ENCODE results near the gene RGS7. TPM values are rescaled to one million over a fixed set of nuclear protein-coding genes. Genes with fewer than 3 reads are reported as not detected.

Gene RGS7
- polyA plus RNA-seq, 1 donor (not counting 4 experiments of a cell fraction or from before 2014, with no cell fraction given): not detected

DNA sequence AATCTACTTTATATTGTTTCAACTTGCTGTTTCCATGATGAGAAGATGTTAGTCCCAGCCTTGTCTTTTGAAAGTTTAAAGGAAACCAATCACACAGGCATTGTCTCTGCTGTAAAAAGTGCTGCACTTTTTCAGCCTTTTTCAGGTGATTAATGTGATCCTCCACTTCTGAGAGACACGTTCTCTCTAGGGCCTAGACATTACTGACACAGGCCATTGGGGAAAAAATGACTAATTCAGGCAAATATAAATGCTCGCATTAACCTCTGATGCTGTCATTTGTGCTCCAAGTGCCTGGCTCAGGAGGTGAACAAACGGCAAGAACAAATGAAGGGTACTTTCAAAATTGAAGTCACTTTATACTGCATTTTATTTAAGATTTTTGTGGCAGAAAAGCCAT lies 32.4 kb upstream of the RGS7 start:
- Histone ChIP-seq H3K4me2 (ENCODE audit: control insufficient read depth, extremely low read depth, insufficient read depth, low read depth, low read length) (no peak overlapping the region), H3K9me3 (ENCODE audit: control insufficient read depth, low read depth, low read length) (no peaks in the 10 kb centered on the region), H4K20me1 (ENCODE audit: control insufficient read depth, extremely low read depth, insufficient read depth, low read length) (no peaks in the 10 kb centered on the region), H3K79me2 (ENCODE audit: control insufficient read depth, insufficient read depth, low read length) (no peaks in the 10 kb centered on the region), H3K27ac (ENCODE audit: control insufficient read depth, insufficient read depth, low read length) (no peak overlapping the region), H3K27me3 (ENCODE audit: control insufficient read depth, extremely low read depth, insufficient read depth, low read length) (no peaks in the 10 kb centered on the region), H2AFZ (ENCODE audit: control insufficient read depth, low read length) (no peak overlapping the region), H3K9me1 (ENCODE audit: control insufficient read depth, extremely low read depth, insufficient read depth, low read length) (no peaks in the 10 kb centered on the region), H3K4me3 (ENCODE audit: control insufficient read depth in 2 of 3, extremely low read depth in 1 of 3, insufficient read depth in 2 of 3, low read depth in 1 of 3, low read length in 3 of 3) (no peak overlapping the region), H3K36me3 (ENCODE audit: control insufficient read depth in 2 of 2, extremely low read depth in 1 of 2, insufficient read depth in 2 of 2, low read length in 2 of 2) (no peaks in the 10 kb centered on the region), H3K4me1 (ENCODE audit: control insufficient read depth, extremely low read depth, insufficient read depth, low read length) (no peaks in the 10 kb centered on the region), H3K9ac (ENCODE audit: control insufficient read depth, extremely low read depth, insufficient read depth, low read length) (no peak overlapping the region)
- TF ChIP-seq, protein P1, sequence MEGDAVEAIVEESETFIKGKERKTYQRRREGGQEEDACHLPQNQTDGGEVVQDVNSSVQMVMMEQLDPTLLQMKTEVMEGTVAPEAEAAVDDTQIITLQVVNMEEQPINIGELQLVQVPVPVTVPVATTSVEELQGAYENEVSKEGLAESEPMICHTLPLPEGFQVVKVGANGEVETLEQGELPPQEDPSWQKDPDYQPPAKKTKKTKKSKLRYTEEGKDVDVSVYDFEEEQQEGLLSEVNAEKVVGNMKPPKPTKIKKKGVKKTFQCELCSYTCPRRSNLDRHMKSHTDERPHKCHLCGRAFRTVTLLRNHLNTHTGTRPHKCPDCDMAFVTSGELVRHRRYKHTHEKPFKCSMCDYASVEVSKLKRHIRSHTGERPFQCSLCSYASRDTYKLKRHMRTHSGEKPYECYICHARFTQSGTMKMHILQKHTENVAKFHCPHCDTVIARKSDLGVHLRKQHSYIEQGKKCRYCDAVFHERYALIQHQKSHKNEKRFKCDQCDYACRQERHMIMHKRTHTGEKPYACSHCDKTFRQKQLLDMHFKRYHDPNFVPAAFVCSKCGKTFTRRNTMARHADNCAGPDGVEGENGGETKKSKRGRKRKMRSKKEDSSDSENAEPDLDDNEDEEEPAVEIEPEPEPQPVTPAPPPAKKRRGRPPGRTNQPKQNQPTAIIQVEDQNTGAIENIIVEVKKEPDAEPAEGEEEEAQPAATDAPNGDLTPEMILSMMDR (optimal IDR thresholded peaks at IDR 0.05 in 1 of 3, IDR thresholded peaks at IDR 0.05 in 1 of 3, conservative IDR thresholded peaks at IDR 0.05 in 1 of 3; ENCODE audit: extremely low read depth in 1 of 3, insufficient read depth in 2 of 3, low read length in 3 of 3): no peak
- TF ChIP-seq EZH2 (IDR thresholded peaks at IDR 0.05; ENCODE audit: low read length): no peak
- dilution Hi-C loops (cut with MboI; ENCODE audit: extremely low pct_ligation_motif_present, low sequenced_read_pairs): no loop called here
- FAIRE-seq (no peak), DNase-seq (ENCODE audit: low read depth, low spot score) (no peak)

DNA sequence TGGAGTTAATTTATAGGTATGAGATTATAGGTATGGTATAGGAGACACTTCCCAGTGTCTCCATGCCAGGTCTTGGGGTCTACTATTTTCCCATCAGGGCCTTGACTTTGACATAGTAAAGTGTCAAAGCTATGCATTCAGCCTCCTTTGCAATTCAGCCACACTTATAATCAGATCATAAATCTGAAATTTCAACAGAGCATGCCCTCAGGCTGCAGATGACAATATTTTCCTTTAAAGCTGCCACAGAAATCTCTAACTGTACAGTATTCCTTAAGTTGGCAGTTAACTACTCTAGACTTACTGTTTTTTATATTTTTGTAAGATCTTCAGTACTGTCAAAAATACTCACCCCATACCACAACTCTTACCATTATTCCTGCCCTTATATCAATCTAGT lies 30.2 kb upstream of the RGS7 start:
- Histone ChIP-seq H3K9me1 (ENCODE audit: control insufficient read depth, extremely low read depth, insufficient read depth, low read length) (no peaks in the 10 kb centered on the region), H3K9ac (ENCODE audit: control insufficient read depth, extremely low read depth, insufficient read depth, low read length) (no peak overlapping the region), H3K27me3 (ENCODE audit: control insufficient read depth, extremely low read depth, insufficient read depth, low read length) (no peaks in the 10 kb centered on the region), H3K4me3 (ENCODE audit: control insufficient read depth in 2 of 3, extremely low read depth in 1 of 3, insufficient read depth in 2 of 3, low read depth in 1 of 3, low read length in 3 of 3) (no peak overlapping the region), H3K79me2 (ENCODE audit: control insufficient read depth, insufficient read depth, low read length) (no peaks in the 10 kb centered on the region), H3K4me2 (ENCODE audit: control insufficient read depth, extremely low read depth, insufficient read depth, low read depth, low read length) (no peak overlapping the region), H3K9me3 (ENCODE audit: control insufficient read depth, low read depth, low read length) (no peaks in the 10 kb centered on the region), H3K27ac (ENCODE audit: control insufficient read depth, insufficient read depth, low read length) (no peak overlapping the region), H4K20me1 (ENCODE audit: control insufficient read depth, extremely low read depth, insufficient read depth, low read length) (no peaks in the 10 kb centered on the region), H3K4me1 (ENCODE audit: control insufficient read depth, extremely low read depth, insufficient read depth, low read length) (no peaks in the 10 kb centered on the region), H2AFZ (ENCODE audit: control insufficient read depth, low read length) (no peak overlapping the region), H3K36me3 (ENCODE audit: control insufficient read depth in 2 of 2, extremely low read depth in 1 of 2, insufficient read depth in 2 of 2, low read length in 2 of 2) (no peaks in the 10 kb centered on the region)
- no peak for DNase-seq (ENCODE audit: low read depth, low spot score)
- FAIRE-seq: no peak
- dilution Hi-C loops (cut with MboI; ENCODE audit: extremely low pct_ligation_motif_present, low sequenced_read_pairs): no loop called here
- TF ChIP-seq EZH2 (IDR thresholded peaks at IDR 0.05; ENCODE audit: low read length): no peak
- TF ChIP-seq, protein P1 (optimal IDR thresholded peaks at IDR 0.05 in 1 of 3, IDR thresholded peaks at IDR 0.05 in 1 of 3, conservative IDR thresholded peaks at IDR 0.05 in 1 of 3; ENCODE audit: extremely low read depth in 1 of 3, insufficient read depth in 2 of 3, low read length in 3 of 3): no peak

Data from keratinocyte (primary cell).